GM12873 (cell line): ENCODE measurements around the gene CCDC93.

Source experiments
- TF ChIP-seq, protein P1 (sequence below): IDR thresholded peaks from 2 replicates; pipeline ENCODE4 v1.5.1; 2012; ENCODE audit warnings: low read depth, mild to moderate bottlenecking, moderate library complexity, low read length, control low read depth; ENCODE audit not compliant: insufficient read depth; ENCODE audit errors: missing control alignments

Gene CCDC93, protein sequence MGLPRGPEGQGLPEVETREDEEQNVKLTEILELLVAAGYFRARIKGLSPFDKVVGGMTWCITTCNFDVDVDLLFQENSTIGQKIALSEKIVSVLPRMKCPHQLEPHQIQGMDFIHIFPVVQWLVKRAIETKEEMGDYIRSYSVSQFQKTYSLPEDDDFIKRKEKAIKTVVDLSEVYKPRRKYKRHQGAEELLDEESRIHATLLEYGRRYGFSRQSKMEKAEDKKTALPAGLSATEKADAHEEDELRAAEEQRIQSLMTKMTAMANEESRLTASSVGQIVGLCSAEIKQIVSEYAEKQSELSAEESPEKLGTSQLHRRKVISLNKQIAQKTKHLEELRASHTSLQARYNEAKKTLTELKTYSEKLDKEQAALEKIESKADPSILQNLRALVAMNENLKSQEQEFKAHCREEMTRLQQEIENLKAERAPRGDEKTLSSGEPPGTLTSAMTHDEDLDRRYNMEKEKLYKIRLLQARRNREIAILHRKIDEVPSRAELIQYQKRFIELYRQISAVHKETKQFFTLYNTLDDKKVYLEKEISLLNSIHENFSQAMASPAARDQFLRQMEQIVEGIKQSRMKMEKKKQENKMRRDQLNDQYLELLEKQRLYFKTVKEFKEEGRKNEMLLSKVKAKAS

DNA sequence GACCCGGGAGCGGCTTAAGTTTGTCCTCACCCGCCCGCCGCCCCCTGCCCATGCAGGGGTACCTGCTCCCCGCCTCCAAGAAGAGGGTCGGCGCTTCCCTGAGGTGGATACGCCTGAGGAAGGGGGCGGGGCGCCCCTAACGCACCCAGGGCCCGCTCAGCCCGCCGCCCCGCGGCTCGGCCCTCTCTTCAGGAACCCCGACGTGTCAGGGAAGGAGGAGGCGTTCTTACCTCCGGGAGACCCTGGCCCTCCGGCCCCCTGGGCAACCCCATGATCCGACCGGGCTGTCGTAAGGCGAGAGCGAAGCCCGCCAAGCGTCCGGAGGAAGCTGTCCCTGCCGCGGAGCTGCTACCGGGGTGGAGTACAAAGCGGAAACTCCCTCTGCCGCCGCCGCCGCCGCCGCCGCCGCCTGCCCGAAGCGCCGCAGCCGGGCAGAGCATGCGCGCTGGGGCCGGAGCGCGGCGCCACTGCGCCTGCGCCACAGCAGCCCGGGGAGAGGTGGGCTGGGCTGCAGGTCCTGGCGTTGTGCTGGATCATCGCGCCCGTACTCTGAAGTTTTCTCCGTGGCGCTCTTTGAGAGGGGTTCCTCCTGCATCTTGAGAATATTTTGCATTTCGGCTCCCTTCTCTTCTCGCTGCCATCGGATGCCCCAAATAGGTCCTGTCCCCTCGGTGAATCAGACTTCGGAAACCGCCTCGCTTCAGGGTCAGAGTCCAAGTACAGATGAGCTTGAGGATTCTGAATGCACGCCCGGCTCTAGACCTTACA lies at the start of gene CCDC93:
Gene CCDC93 (minus strand): TSS at position 347 of the 768 bp plus-strand sequence. CDS start 75 bp downstream, at position 272.
- TF ChIP-seq, protein P1, sequence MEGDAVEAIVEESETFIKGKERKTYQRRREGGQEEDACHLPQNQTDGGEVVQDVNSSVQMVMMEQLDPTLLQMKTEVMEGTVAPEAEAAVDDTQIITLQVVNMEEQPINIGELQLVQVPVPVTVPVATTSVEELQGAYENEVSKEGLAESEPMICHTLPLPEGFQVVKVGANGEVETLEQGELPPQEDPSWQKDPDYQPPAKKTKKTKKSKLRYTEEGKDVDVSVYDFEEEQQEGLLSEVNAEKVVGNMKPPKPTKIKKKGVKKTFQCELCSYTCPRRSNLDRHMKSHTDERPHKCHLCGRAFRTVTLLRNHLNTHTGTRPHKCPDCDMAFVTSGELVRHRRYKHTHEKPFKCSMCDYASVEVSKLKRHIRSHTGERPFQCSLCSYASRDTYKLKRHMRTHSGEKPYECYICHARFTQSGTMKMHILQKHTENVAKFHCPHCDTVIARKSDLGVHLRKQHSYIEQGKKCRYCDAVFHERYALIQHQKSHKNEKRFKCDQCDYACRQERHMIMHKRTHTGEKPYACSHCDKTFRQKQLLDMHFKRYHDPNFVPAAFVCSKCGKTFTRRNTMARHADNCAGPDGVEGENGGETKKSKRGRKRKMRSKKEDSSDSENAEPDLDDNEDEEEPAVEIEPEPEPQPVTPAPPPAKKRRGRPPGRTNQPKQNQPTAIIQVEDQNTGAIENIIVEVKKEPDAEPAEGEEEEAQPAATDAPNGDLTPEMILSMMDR: no peak

DNA sequence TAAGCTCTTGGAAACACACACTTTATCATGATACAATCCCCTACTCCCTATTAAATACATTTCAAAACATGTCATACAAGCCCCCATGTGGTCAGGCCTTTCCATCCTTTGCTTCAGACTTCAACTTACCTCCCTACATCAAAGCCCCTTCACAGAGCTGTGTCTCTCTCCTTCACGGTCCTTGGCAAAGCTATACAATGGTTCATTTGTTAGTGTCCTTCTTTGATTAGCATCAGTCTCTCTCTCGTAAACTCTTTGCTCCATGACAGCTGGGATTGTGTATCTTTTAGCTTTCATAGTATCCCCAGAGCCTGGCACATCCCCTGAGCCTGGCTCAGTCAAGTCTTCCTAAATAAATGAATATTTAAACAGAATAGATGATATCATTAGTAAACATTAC lies 48.8 kb upstream of the CCDC93 start:
- TF ChIP-seq, protein P1: no peak

DNA sequence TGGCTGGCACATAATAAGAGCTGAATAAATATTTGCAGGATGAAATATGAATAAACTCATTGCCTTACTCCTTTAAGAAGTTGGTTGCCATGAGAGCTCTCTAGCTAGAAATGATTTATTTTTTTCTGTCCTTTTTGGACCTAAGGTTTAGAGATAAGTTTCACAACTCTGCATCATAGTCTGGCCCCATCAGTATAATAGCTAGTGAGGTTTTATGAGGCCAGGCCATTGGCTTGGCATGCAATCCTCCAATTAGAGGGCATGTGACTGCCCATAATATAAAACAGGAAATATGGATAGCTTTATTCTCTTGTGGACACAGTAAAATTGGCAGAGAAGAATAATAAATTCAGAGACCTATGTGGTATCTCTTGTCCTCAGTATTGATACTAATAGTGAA lies 48.2 kb upstream of the CCDC93 start:
- TF ChIP-seq, protein P1: no peak

DNA sequence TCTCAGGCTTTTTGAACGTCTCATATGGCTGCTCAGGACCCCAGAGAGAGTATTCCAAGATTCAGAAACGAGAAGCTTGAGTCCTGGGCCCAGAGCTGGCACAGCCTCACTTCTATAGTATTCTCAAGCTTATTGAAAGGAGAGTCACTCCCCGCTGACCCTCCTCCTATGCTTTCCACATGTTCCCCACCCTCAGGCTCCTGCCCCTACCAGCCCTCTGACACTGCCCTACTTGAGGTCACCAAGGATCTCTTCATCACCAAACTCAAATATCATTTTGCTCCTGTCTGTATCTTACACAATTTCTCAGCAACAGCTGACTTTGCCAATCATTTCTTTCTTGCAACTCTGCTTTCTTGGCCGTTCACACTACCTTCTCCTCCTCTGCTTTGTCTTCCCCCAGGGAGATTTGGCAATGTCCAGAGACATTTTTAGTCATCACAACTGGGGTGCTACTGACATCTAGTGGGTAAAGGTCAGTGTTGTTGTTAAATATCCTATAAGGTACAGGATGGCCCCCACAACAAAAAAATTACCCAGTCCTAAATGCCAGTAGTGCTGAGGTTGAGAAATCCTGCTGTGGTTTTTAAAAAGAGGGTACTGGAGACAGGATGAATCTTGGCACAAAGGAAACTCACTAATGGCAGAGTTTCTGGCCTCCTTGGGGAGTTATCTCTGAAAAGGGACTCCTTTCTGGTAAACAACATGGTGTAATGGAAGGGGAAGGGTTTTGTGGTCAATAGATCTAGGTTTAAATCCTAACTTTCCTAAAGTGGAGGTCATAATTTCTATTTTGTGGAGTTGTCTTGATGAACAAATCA lies 47.5 kb upstream of the CCDC93 start:
- TF ChIP-seq, protein P1: peak; percentile 67

DNA sequence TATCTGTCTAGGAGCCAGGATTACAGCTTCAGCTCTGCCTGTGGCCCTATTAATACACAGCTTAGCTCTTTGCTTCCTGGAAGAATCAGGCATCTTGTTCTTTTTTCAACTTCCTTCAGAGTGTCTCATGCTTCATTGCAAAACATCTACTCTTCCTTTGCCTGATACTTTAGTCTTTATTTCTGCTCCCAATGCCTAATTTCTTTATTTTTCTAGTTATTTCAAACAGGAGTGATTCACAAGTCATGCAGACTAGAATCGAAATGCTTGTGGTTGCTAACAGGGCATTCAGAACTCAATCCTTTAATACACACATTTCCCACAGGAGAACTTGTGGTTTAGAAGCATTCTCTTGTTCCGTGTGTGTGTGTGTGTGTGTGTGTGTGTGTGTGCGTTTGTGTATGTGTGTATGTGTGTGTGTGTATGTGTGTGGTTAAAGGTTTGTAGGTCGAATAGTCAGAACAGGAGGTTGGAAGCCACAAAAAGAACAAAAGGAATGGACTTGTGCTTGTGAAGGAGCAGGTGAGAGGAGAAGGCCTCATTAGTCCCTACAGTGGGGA lies 46.1 kb upstream of the CCDC93 start:
- TF ChIP-seq, protein P1: no peak

DNA sequence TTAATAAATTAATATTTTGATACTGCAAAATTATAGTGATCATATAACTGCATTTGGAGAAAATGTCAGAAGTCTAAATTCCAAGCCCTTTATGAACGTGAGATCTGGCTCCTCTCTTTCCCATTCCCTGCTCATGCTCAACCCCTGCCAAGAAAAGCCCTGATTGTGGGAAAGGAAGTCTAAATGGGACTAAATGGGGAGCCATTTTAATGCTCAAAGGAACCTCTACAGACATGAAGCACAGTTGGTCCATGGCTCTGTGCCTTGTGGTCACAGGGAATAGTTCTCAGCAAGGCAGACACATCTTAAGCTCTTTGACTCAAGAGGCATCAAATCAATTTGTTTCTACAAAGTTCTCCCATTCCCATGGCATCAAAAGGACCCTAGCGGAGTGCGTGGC lies 45.1 kb upstream of the CCDC93 start:
- TF ChIP-seq, protein P1: no peak
